Nephron progenitor cell (in vitro differentiated cells): ENCODE data around the gene AGAP1.
A peak's percentile ranks its signal among the peaks of the same experiment; 100 is the strongest.

Experiments
- DNase-seq: peaks from one replicate; pipeline ENCODE4 v3.0.0; 2021
- H3K27ac Mint-ChIP-seq: 2 replicates; pipeline ENCODE4 v1.8.0; 2021; ENCODE audit warnings: mild to moderate bottlenecking, moderate library complexity, mixed read lengths
- H3K27me3 Mint-ChIP-seq: 2 replicates; pipeline ENCODE4 v1.8.0; 2021; ENCODE audit warnings: mild to moderate bottlenecking, low read depth, mixed read lengths; ENCODE audit not compliant: poor library complexity
- H3K36me3 Mint-ChIP-seq: 2 replicates; pipeline ENCODE4 v1.8.0; 2021; ENCODE audit warnings: low read depth, mixed read lengths
- H3K4me1 Mint-ChIP-seq: 2 replicates; pipeline ENCODE4 v1.8.0; 2021; ENCODE audit warnings: mixed read lengths
- H3K4me3 Mint-ChIP-seq: 2 replicates; pipeline ENCODE4 v1.8.0; 2021; ENCODE audit warnings: mild to moderate bottlenecking, moderate library complexity, mixed read lengths
- H3K9me3 Mint-ChIP-seq: 2 replicates; pipeline ENCODE4 v1.8.0; 2021; ENCODE audit warnings: mild to moderate bottlenecking, moderate library complexity, mixed read lengths
- CTCF ChIP-seq: fragments of 200-600 bp; sonication (generic); IDR thresholded peaks from 2 replicates; pipeline ENCODE4 v1.5.0; 2021; ENCODE audit warnings: antibody characterized with exemption

AGAP1 gene

GRCh38 chr2:235630718-235631296 is 137.0 kb downstream of the AGAP1 start:
- Mint-ChIP-seq H3K9me3 (no peaks in the 10 kb centered on the region), H3K27me3 (peaks cover 8% of the 10 kb centered on the region), H3K4me3 (no peak overlapping the region), H3K4me1 (peaks cover 37% of the 10 kb centered on the region), H3K27ac (peak overlapping the region; percentile 59), H3K36me3 (no peaks in the 10 kb centered on the region)
- no peak for TF ChIP-seq CTCF
- DNase-seq: no peak

GRCh38 chr2:235634435-235635158 is 140.8 kb downstream of the AGAP1 start:
- Mint-ChIP-seq H3K4me3 (no peak overlapping the region), H3K27me3 (peaks cover 3% of the 10 kb centered on the region), H3K36me3 (peaks cover 13% of the 10 kb centered on the region), H3K27ac (no peak overlapping the region), H3K9me3 (no peaks in the 10 kb centered on the region), H3K4me1 (peaks cover 61% of the 10 kb centered on the region)
- no peak for DNase-seq
- no peak for TF ChIP-seq CTCF

- Mint-ChIP-seq H3K27ac (no peak overlapping the region), H3K4me3 (no peak overlapping the region), H3K27me3 (no peaks in the 10 kb centered on the region), H3K9me3 (no peaks in the 10 kb centered on the region), H3K4me1 (peaks cover 70% of the 10 kb centered on the region), H3K36me3 (peaks cover 13% of the 10 kb centered on the region)
- no peak for DNase-seq
- no peak for TF ChIP-seq CTCF
Measured at GRCh38 chr2:235636546-235636945, 142.7 kb downstream of the AGAP1 start.

GRCh38 chr2:235637896-235638295 is 144.1 kb downstream of the AGAP1 start:
- Mint-ChIP-seq H3K27me3 (no peaks in the 10 kb centered on the region), H3K4me3 (no peak overlapping the region), H3K27ac (no peak overlapping the region), H3K9me3 (no peaks in the 10 kb centered on the region), H3K36me3 (peaks cover 13% of the 10 kb centered on the region), H3K4me1 (peaks cover 77% of the 10 kb centered on the region)
- no peak for TF ChIP-seq CTCF
- no peak for DNase-seq

GRCh38 chr2:235638541-235639427 is 144.9 kb downstream of the AGAP1 start:
- Mint-ChIP-seq H3K27ac (peak overlapping the region; percentile 87), H3K36me3 (peaks cover 13% of the 10 kb centered on the region), H3K4me3 (peak overlapping the region; percentile 4), H3K4me1 (peaks cover 74% of the 10 kb centered on the region), H3K27me3 (no peaks in the 10 kb centered on the region), H3K9me3 (no peaks in the 10 kb centered on the region)
- no peak for DNase-seq
- no peak for TF ChIP-seq CTCF
